HepG2 (cell line): ENCODE data around the gene PRCP. TPM values are rescaled to one million over a fixed set of nuclear protein-coding genes. Genes with fewer than 3 reads are reported as not detected.
A peak's percentile ranks its signal among the peaks of the same experiment; 100 is the strongest.

ENCODE experiments used
- AKAP8 ChIP-seq: sonication (generic); formaldehyde crosslinking; IDR thresholded peaks from 2 replicates; pipeline ENCODE4 v1.5.1; 2020; ENCODE audit warnings: mild to moderate bottlenecking, missing genetic modification reagents
- ARID3A ChIP-seq: IDR thresholded peaks from 2 replicates; pipeline ENCODE4 v1.6.1; 2012; ENCODE audit warnings: low read depth, low read length, improper control_type of control experiment
- ASH2L ChIP-seq: fragments of 300-600, 200-600 bp; sonication (generic); IDR thresholded peaks from 2 replicates; pipeline ENCODE4 v1.7.0; 2017; ENCODE audit warnings: low read depth, mild to moderate bottlenecking, moderate library complexity, mixed read lengths, low read length; ENCODE audit not compliant: insufficient read length
- ETV5 ChIP-seq: IDR thresholded peaks from 2 replicates; pipeline ENCODE4 v1.6.1; 2018; ENCODE audit warnings: missing biosample characterization, missing genetic modification reagents, inconsistent platforms, borderline replicate concordance
- HOXA3 ChIP-seq: sonication (generic); formaldehyde crosslinking; IDR thresholded peaks from 2 replicates; pipeline ENCODE4 v1.5.0; 2020; ENCODE audit warnings: missing genetic modification reagents
- MAFF ChIP-seq: IDR thresholded peaks from 2 replicates; pipeline ENCODE4 v1.6.1; 2011; ENCODE audit warnings: low read depth, low read length, improper control_type of control experiment
- MED8 ChIP-seq: sonication (generic); formaldehyde crosslinking; IDR thresholded peaks from 2 replicates; pipeline ENCODE4 v1.8.1; 2023; ENCODE audit warnings: mild to moderate bottlenecking, missing genetic modification reagents; ENCODE audit not compliant: insufficient replicate concordance
- NCOA1 ChIP-seq: sonication (generic); formaldehyde crosslinking; IDR thresholded peaks from 2 replicates; pipeline ENCODE4 v1.9.0; 2021; ENCODE audit warnings: missing genetic modification reagents
- ZC3H4 ChIP-seq: sonication (generic); formaldehyde crosslinking; IDR thresholded peaks from 2 replicates; pipeline ENCODE4 v1.4.0; 2020; ENCODE audit warnings: missing genetic modification reagents, borderline replicate concordance
- ZNF557 ChIP-seq: sonication (generic); formaldehyde crosslinking; IDR thresholded peaks from 2 replicates; pipeline ENCODE4 v1.4.0; 2020; ENCODE audit warnings: missing genetic modification reagents
- ZNF646 ChIP-seq: sonication (generic); formaldehyde crosslinking; IDR thresholded peaks from 2 replicates; pipeline ENCODE4 v1.9.0; 2021; ENCODE audit warnings: mild to moderate bottlenecking, missing genetic modification reagents
- ZNF710 ChIP-seq: sonication (generic); formaldehyde crosslinking; IDR thresholded peaks from 2 replicates; pipeline ENCODE4 v1.5.0; 2020; ENCODE audit warnings: mild to moderate bottlenecking, missing genetic modification reagents, borderline replicate concordance
- ZNF740 ChIP-seq: sonication (generic); formaldehyde crosslinking; IDR thresholded peaks from 2 replicates; pipeline ENCODE4 v1.4.0; 2020; ENCODE audit warnings: missing genetic modification reagents
- ZNF75D ChIP-seq: sonication (generic); formaldehyde crosslinking; IDR thresholded peaks from 2 replicates; pipeline ENCODE4 v1.8.1; 2023; ENCODE audit warnings: missing genetic modification reagents, mild to moderate bottlenecking, borderline replicate concordance
- ZNF770 ChIP-seq: sonication (generic); formaldehyde crosslinking; IDR thresholded peaks from 2 replicates; pipeline ENCODE4 v1.5.0; 2020; ENCODE audit warnings: mild to moderate bottlenecking, missing genetic modification reagents
- ZNF775 ChIP-seq: sonication (generic); formaldehyde crosslinking; IDR thresholded peaks from 2 replicates; pipeline ENCODE4 v1.4.0; 2020; ENCODE audit warnings: missing genetic modification reagents, mild to moderate bottlenecking, moderate library complexity, borderline replicate concordance
- ZNF782 ChIP-seq: sonication (generic); formaldehyde crosslinking; IDR thresholded peaks from 2 replicates; pipeline ENCODE4 v1.4.0; 2020; ENCODE audit warnings: missing genetic modification reagents, mild to moderate bottlenecking, borderline replicate concordance
- ZSCAN20 ChIP-seq: sonication (generic); formaldehyde crosslinking; IDR thresholded peaks from 2 replicates; pipeline ENCODE4 v1.4.0; 2020; ENCODE audit warnings: missing genetic modification reagents, mild to moderate bottlenecking, borderline replicate concordance
- polyA plus RNA-seq, 8 experiments: library from polyadenylated mRNA; depleted of rRNA in 3 of 8; stranded (reverse) in 7 of 8; unstranded in 1 of 8; fragments of >200 nt; fragmentation: Illumina TruSeq in 4 of 8; extraction: Trizol in 4 of 8; gene quantifications; 2 replicates each; pipeline versions ENCODE4 v1.2.1 to v1.2.3, GENCODE V29; 2011 to 2016; ENCODE audit warnings: low read depth in 4 of 8, missing spikeins in 1 of 8, mixed read lengths in 1 of 8; ENCODE audit not compliant: insufficient read depth in 1 of 8
- total RNA-seq, 5 experiments: library from RNA; depleted of rRNA; stranded (reverse); fragments of >200 nt; fragmentation: Illumina TruSeq; extraction: Trizol; gene quantifications; 2 replicates each; pipeline ENCODE4 v1.2.3, GENCODE V29; 2016; ENCODE audit warnings: low read depth in 1 of 5

PRCP gene
- total and polyA plus RNA-seq, 2 of the 13 experiments (the other 11 are each of a cell fraction or from before 2014, with no cell fraction given): 84.2 to 105 TPM

GRCh38 chr11:82899957-82900276 is 313 bp downstream of the PRCP start (continued):
- TF ChIP-seq ZNF782 (CRISPR knock-in tag) (no peak), MAFF (no peak), ZNF557 (CRISPR knock-in tag) (0 out of 2 replicates have a peak, but pooled peaks have one; percentile 11), ZC3H4 (CRISPR knock-in tag) (no peak), ZNF775 (CRISPR knock-in tag) (peak; percentile 17; the same call in 1 of the 2 replicates), ZNF710 (CRISPR knock-in tag) (no peak), ZNF740 (no peak), ARID3A (no peak), HOXA3 (CRISPR knock-in tag) (no peak), ASH2L (no peak), ZNF75D (CRISPR knock-in tag) (no peak), ZNF646 (CRISPR knock-in tag) (no peak), ZSCAN20 (CRISPR knock-in tag) (no peak), ETV5 (CRISPR knock-in tag) (no peak), NCOA1 (CRISPR knock-in tag) (0 out of 2 replicates have a peak, but pooled peaks have one; percentile 58), ZNF770 (CRISPR knock-in tag) (no peak), MED8 (CRISPR knock-in tag) (peak; percentile 46), AKAP8 (CRISPR knock-in tag) (no peak)
